D721Med (cell line): Measurements from ENCODE around the gene EEPD1.

Source experiments
- DNase-seq: peaks from one replicate; pipeline ENCODE4 v3.0.0; 2011; ENCODE audit warnings: low spot score; ENCODE audit not compliant: insufficient read length
- FAIRE-seq: peaks from 2 replicates; lab custom pipeline; 2011; peaks lifted over from hg19 to GRCh38; lab: Jason Lieb, UNC
- TF ChIP-seq, protein P1 (sequence below): IDR thresholded peaks from 2 replicates; pipeline ENCODE4 v1.5.1; 2012; ENCODE audit warnings: mild to moderate bottlenecking, control low read depth; ENCODE audit not compliant: insufficient read depth; ENCODE audit errors: missing control alignments

The EEPD1 gene

DNA sequence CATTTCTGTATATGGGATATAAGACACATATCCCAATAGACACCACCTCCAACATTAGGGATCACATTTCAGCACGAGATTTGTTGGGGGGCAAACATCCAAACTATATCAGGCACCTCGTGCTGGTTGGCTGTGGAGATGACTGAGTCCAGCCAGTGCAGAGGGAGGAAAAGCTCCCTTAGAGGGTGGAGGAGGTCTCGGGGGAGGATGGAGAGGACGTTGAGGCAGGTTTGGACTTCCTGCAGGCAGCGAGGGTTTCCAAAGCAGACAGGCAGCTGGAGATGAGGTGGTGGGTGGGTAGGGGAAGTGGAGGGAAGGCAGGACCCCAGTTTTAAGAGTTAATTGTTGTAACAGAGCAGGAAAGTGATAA lies 56.7 kb downstream of the EEPD1 start:
- TF ChIP-seq, protein P1, sequence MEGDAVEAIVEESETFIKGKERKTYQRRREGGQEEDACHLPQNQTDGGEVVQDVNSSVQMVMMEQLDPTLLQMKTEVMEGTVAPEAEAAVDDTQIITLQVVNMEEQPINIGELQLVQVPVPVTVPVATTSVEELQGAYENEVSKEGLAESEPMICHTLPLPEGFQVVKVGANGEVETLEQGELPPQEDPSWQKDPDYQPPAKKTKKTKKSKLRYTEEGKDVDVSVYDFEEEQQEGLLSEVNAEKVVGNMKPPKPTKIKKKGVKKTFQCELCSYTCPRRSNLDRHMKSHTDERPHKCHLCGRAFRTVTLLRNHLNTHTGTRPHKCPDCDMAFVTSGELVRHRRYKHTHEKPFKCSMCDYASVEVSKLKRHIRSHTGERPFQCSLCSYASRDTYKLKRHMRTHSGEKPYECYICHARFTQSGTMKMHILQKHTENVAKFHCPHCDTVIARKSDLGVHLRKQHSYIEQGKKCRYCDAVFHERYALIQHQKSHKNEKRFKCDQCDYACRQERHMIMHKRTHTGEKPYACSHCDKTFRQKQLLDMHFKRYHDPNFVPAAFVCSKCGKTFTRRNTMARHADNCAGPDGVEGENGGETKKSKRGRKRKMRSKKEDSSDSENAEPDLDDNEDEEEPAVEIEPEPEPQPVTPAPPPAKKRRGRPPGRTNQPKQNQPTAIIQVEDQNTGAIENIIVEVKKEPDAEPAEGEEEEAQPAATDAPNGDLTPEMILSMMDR: no peak
- FAIRE-seq (no peak), DNase-seq (no peak)

DNA sequence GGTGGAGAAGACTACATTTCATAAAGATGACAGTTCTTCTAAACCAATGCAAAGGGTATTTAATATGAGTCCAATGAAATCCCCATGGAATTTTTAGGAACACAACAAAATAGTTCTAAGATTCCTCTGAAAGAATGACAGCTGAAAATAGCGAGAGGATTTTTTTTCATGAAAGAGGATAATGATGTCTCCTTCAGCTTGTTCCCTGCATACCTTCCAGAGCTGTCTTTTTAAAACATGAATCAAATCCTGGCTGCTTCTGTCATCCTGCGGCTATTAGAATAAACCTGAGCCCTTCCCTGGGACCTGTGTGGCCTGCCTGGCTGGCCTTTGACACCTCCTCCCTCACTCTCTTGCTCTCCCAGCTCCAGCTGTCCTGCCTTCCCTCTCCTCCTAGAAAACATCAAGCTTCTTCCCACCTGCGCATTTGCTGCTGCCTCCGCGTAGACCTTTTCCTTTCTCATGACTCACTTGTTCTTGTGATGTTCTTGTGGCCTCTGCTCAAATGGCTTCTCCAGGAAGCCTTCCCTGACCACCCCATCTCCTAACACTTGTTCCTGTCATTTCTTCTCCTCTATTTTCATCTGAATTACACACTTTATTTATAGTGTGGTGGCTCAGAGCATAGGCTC lies 57.4 kb downstream of the EEPD1 start:
- DNase-seq: no peak
- TF ChIP-seq, protein P1: no peak
- no peak for FAIRE-seq

DNA sequence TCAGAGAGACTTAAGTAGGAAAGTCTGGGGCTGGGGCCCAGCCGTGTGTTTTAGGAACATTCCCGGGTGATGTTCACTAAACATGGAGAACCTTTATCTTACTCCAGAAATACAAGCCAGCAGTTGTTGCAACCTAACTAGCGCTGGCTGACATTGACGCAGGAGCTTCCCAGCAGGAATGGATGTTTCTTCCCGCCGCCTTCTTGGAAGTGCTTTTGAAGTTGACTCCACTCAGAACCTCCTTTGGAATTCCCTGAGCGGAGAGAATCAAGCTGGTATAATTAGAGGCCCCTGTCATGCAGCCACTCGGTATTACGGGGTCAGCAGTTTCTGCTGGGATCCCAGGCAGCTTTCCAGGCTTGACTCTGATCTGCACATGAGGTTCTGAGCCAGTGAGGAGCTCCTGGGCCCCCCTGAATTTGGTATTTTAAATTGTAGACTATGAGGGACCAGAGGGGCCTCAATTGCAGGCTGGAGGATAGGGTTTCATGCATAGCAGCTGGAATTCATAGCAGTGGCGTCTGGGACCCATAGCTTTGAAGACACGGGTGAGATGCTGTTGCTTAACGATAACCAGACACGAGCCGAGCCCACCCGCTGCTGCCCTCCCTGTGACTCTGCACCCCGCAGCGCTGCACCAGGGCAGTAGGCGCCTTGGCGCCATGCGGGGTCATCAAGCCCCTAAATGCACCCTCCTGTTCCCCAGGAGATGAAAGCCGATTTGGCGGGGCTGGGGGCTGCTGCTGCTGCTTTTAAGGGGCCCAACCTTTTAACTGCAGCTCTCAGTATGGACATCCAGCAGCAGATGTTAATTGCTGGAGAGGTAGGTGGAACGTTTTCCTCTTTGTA lies 61.8 kb downstream of the EEPD1 start:
- DNase-seq (no peak), FAIRE-seq (no peak)
- TF ChIP-seq, protein P1: no peak

DNA sequence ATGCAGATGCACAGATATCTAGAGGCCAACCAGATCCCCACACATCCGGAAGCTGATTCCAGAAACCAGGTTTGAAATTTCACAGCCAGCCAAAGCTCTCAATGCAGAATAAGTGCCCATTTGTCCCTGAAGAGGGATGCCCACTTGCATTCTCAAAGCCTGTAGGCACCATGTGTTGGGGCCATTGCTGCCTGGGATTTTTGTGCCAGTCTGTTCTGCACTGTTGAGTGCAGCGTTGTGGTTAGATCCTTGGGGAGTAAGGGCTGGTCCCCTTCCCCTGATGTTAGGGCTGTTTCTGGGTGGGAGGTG lies 62.4 kb downstream of the EEPD1 start:
- no peak for DNase-seq
- TF ChIP-seq, protein P1: no peak
- no peak for FAIRE-seq

DNA sequence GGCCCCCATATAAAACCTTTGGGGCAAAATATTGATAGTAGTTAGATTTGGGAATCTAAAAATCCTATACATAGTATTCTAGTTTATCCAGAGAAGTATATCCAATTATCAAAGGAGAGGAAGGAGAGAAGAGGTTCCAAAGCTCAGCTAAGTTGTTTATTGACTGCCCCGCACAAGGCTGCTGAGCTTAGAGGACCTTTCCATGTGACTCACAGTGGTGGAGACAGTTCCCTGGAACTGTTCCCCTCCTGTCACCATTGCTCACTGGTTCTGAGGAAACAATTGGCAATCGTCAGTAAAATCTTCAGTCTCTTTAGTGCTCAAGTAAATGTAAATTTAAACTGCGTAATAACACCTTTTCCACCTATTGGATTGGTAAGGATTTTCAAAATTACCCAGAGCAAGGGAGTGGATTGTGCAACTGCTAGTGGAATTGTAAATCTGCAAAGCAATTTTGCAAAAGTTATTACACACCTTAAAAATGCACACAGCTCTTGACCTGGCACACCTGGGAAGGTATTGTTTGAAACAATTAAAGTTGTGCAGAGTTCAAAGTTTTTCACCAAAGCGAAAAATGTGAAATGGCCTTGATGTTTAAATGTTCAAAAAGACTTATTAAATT lies 63.1 kb downstream of the EEPD1 start:
- FAIRE-seq (no peak), DNase-seq (no peak)
- TF ChIP-seq, protein P1: no peak

DNA sequence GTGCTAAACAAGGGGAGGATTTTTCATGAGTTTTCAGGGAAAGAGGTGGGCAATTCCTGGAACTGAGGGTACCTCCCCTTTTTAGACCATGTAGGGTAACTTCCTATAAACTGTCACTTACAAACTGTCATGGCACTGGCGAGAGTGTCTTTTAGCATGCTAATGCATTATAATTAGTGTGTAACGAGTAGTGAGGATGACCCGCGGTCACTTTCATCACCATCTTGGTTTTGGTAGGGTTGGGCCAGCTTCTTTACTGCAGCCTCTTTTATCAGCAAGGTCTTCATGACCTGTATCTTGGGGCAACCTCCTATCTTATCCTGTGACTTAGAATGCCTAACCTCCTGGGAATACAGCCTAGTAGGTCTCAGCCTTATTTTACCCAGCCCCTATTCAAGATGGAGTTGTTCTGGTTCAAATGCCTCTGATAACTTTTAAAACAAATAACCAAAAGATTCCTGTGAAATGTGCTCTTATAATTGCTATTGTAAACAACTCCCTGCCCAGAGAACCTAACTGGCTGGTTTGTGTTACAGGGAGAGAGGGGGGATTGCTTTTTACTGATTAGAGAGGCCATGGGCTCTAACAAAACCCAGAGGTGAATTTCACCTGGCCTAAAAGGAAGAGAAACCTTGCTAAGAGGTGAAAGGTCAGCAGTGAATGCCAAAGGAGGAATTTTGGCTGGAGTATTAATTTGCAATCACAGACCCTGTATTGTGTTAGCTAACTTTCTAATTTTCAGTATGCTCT lies 64.3 kb downstream of the EEPD1 start:
- FAIRE-seq: no peak
- TF ChIP-seq, protein P1: no peak
- DNase-seq: no peak
